AG04450 (cell line): ENCODE results near the gene NOX1. TPM values are rescaled to one million over a fixed set of nuclear protein-coding genes. Genes with fewer than 3 reads are reported as not detected.

Experiments
- CTCF ChIA-PET: fragments of 300-600, 350-600 bp; formaldehyde crosslinking; extraction: SDS; loops from one replicate; lab custom pipeline; 2022; ENCODE audit warnings: antibody characterized with exemption, inconsistent platforms; lab: Charles Lee
- POLR2A ChIA-PET: fragments of 350-600 bp; formaldehyde crosslinking; extraction: SDS; loops from one replicate; lab custom pipeline; 2021; ENCODE audit warnings: antibody characterized with exemption, inconsistent platforms; lab: Yijun Ruan, JAX
- DNase-seq: peaks from one replicate; pipeline ENCODE4 v3.0.0-alpha.2; 2011; ENCODE audit warnings: low read depth, low spot score
- H3K27ac ChIP-seq: one replicate; pipeline ENCODE4 v1.5.1; 2012; ENCODE audit warnings: low read depth, low read length, control low read depth
- H3K27me3 ChIP-seq: one replicate; pipeline ENCODE4 v1.6.0; 2012; ENCODE audit warnings: low read length; ENCODE audit not compliant: control insufficient read depth, insufficient read depth
- H3K4me3 ChIP-seq: 2 replicates; pipeline ENCODE4 v1.5.1; 2011; ENCODE audit warnings: mild to moderate bottlenecking, low read depth, low read length, control low read depth
- H3K9me3 ChIP-seq: 2 replicates; pipeline ENCODE4 v1.5.1; 2012; ENCODE audit warnings: low read length; ENCODE audit not compliant: control insufficient read depth, insufficient read depth
- CTCF ChIP-seq: IDR thresholded peaks from 2 replicates; pipeline ENCODE4 v1.5.1; 2011; ENCODE audit warnings: low read depth, low read length, control low read depth, inconsistent platforms
- polyA plus RNA-seq: library from polyadenylated mRNA; depleted of rRNA; stranded (reverse); fragments of >200 nt; gene quantifications from 2 replicates; pipeline ENCODE4 v1.2.3, GENCODE V29; 2011

The NOX1 gene
- polyA plus RNA-seq, 1 experiment: not detected

- no peak overlapping the region for H3K27ac ChIP-seq
- no peak for DNase-seq
- H3K9me3 ChIP-seq: no peaks in the 10 kb centered on the region
- TF ChIP-seq CTCF: no peak
- POLR2A ChIA-PET: no interaction called here
- H3K27me3 ChIP-seq: no peaks in the 10 kb centered on the region
- no peak overlapping the region for H3K4me3 ChIP-seq
- CTCF ChIA-PET: interaction anchor here (0.5 kb wide), 1 partner anchor 294 kb away, joined by 6 read pairs; no protein-coding TSS in a partner anchor
Observed at GRCh38 chrX:100904433-100904832, 30.3 kb upstream of the NOX1 start.

- no peak for DNase-seq
- TF ChIP-seq CTCF: peak; percentile 66
- no peak overlapping the region for H3K27ac ChIP-seq
- no peak overlapping the region for H3K4me3 ChIP-seq
- CTCF ChIA-PET: interaction anchor here (0.5 to 3.0 kb wide), 4 partner anchors 10 to 391 kb away, joined by 3 to 15 read pairs (median 4); no protein-coding TSS in a partner anchor
- H3K27me3 ChIP-seq: no peaks in the 10 kb centered on the region
- no peaks in the 10 kb centered on the region for H3K9me3 ChIP-seq
- POLR2A ChIA-PET: no interaction called here
Observed at GRCh38 chrX:100895365-100896075, 21.4 kb upstream of the NOX1 start.

GRCh38 chrX:100883654-100884053 is 9.5 kb upstream of the NOX1 start:
- no peak for DNase-seq
- ChIA-PET CTCF (no interaction called here), POLR2A (no interaction called here)
- Histone ChIP-seq H3K9me3 (no peaks in the 10 kb centered on the region), H3K27ac (no peak overlapping the region), H3K4me3 (no peak overlapping the region), H3K27me3 (no peaks in the 10 kb centered on the region)
- no peak for TF ChIP-seq CTCF

- Histone ChIP-seq H3K9me3 (no peaks in the 10 kb centered on the region), H3K27ac (no peak overlapping the region), H3K27me3 (no peaks in the 10 kb centered on the region), H3K4me3 (no peak overlapping the region)
- POLR2A ChIA-PET: no interaction called here
- DNase-seq: no peak
- CTCF ChIA-PET: no interaction called here
- no peak for TF ChIP-seq CTCF
Observed at GRCh38 chrX:100880368-100880767, 6.2 kb upstream of the NOX1 start.
